Suppressor macrophage treated with lipopolysaccharide for 4 hours (primary cell): ENCODE measurements around the gene SMARCA1.

ENCODE experiments used
- DNase-seq: peaks from one replicate; pipeline ENCODE4 v3.0.0-alpha.2; 2020

SMARCA1 gene

GRCh38 chrX:129525896-129526295 is 2.6 kb upstream of the SMARCA1 start:
- DNase-seq, result no peak

GRCh38 chrX:129525162-129525561 is 1.9 kb upstream of the SMARCA1 start:
- no peak for DNase-seq

GRCh38 chrX:129524250-129524850 is 1.1 kb upstream of the SMARCA1 start:
- no peak for DNase-seq

- DNase-seq, result peak; percentile 24
These were observed 859 bp downstream of the SMARCA1 start for GRCh38 chrX:129522184-129523078.

GRCh38 chrX:129520151-129520550 is 3.1 kb downstream of the SMARCA1 start:
- DNase-seq, result no peak

- no peak for DNase-seq
These were observed 6.9 kb downstream of the SMARCA1 start for GRCh38 chrX:129516402-129516801.

- no peak for DNase-seq
These were observed 10.9 kb downstream of the SMARCA1 start for GRCh38 chrX:129512409-129512808.

- DNase-seq, result no peak
These were observed 11.6 kb downstream of the SMARCA1 start for GRCh38 chrX:129511689-129512088.

- no peak for DNase-seq
These were observed 13.0 kb downstream of the SMARCA1 start for GRCh38 chrX:129510331-129510730.

- no peak for DNase-seq
These were observed 26.0 kb downstream of the SMARCA1 start for GRCh38 chrX:129497146-129497843.

- DNase-seq, result no peak
These were observed 26.7 kb downstream of the SMARCA1 start for GRCh38 chrX:129496625-129497024.

GRCh38 chrX:129495900-129496299 is 27.4 kb downstream of the SMARCA1 start:
- DNase-seq, result no peak

GRCh38 chrX:129494887-129495286 is 28.4 kb downstream of the SMARCA1 start:
- no peak for DNase-seq

- DNase-seq, result peak; percentile 6
These were observed 29.6 kb downstream of the SMARCA1 start for GRCh38 chrX:129493643-129494042.

GRCh38 chrX:129490330-129490729 is 33.0 kb downstream of the SMARCA1 start:
- DNase-seq, result no peak

- no peak for DNase-seq
These were observed 34.9 kb downstream of the SMARCA1 start for GRCh38 chrX:129488359-129488758.

- DNase-seq, result no peak
These were observed 42.4 kb downstream of the SMARCA1 start for GRCh38 chrX:129480889-129481288.

- no peak for DNase-seq
These were observed 44.8 kb downstream of the SMARCA1 start for GRCh38 chrX:129478516-129478915.

GRCh38 chrX:129472116-129472515 is 51.2 kb downstream of the SMARCA1 start:
- DNase-seq, result no peak

GRCh38 chrX:129462707-129463106 is 60.6 kb downstream of the SMARCA1 start:
- DNase-seq, result no peak

- no peak for DNase-seq
These were observed 61.4 kb downstream of the SMARCA1 start for GRCh38 chrX:129461801-129462456.

GRCh38 chrX:129452523-129452922 is 70.8 kb downstream of the SMARCA1 start:
- no peak for DNase-seq

- no peak for DNase-seq
These were observed 73.2 kb downstream of the SMARCA1 start for GRCh38 chrX:129450123-129450522.
